GM19239 (cell line): Measurements from ENCODE around the gene NME5.

Source experiments
- DNase-seq: peaks from one replicate; pipeline ENCODE4 v3.0.0; 2011; ENCODE audit warnings: low spot score; ENCODE audit not compliant: insufficient read length
- FAIRE-seq: peaks from 2 replicates; lab custom pipeline; 2011; peaks lifted over from hg19 to GRCh38; lab: Jason Lieb, UNC

NME5 gene

GRCh38 chr5:138141734-138142133 lies 2.5 kb upstream of the NME5 start:
- no peak for FAIRE-seq
- no peak for DNase-seq

DNA sequence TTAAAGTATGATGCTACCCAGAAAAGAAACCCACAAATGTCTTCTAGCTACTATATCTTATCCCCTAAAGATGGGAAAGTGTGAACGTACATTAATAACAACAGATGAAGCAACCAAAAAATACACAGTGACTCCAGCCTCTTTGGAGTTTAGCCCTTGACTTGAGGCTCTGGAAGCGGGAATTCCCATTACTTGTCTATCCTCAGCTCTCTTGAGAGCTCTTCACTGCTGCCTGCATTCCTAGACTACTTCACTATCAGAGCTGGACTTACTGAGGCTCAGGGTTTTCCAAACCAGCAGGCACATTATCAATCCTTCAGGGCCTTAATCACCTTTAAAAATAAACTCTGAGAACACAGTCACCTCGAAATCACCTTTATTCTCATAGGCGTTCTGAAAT lies 1.0 kb upstream of the NME5 start:
- DNase-seq (no peak), FAIRE-seq (no peak)

- no peak for FAIRE-seq
- DNase-seq = no peak
Observed at GRCh38 chr5:138139781-138140090, 508 bp upstream of the NME5 start.

DNA sequence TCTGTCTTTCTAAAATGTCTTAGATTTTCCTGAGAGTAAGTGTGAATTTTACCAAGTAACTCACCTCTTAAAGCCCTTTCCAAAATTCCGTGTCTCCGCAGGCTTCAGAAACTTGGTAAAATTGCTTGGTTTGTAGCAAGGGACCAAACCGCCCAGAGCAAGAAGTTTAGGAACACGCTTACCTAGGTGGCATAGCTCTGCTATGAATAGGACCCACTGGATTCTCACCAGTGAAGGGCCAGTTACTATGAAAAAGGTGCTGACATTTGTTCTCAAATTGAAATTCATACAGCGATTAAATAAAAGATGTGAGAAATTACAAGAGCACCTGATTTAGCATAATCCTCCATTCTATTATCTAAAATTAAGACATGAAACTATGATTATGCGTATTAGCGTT lies 6.7 kb downstream of the NME5 start:
- DNase-seq (no peak), FAIRE-seq (no peak)

DNA sequence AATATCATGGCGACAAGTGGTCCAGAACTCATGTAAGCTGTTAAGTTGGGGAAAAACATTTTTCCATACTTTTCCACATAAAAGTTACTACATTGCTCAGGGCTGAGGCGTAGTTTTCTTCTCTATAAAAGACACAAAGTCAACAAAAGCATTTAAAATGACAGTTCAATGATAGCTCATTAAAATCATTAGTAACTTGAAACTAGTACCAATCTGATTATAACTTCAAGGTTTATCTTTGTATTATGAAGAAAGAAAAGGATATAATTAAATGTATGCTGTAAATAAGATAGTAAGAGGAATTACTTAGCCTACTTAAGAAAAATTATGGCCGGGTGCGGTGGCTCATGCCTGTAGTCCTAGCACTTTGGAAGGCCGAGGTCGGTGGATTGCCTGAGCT lies 9.9 kb downstream of the NME5 start:
- FAIRE-seq (no peak), DNase-seq (no peak)

DNA sequence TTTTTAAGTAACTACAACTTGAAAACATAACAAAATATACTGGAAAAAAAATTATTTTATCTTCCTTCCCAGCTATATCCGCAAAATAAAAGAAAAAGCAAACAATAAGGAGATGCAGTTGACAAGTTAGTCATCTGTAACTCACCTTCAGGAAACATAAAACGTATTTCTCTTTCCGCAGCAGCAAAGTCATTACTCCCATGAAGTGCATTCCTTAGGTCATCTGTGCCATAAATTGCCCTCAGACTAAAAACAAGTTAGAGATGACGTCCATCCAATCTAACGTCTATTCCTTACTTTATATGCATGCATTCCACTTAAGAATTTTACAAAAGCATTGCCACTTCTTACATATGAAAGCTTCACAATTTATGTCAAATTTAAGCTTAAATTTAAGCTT lies 10.9 kb downstream of the NME5 start:
- FAIRE-seq (no peak), DNase-seq (no peak)

- FAIRE-seq = no peak
Observed at GRCh38 chr5:138115254-138115653, 24.0 kb downstream of the NME5 start.

GRCh38 chr5:138111937-138112336 lies 27.3 kb downstream of the NME5 start:
- DNase-seq (no peak), FAIRE-seq (no peak)

More at GRCh38 chr5:138115254-138115653, 24.0 kb downstream of the NME5 start:
- DNase-seq = no peak

DNA sequence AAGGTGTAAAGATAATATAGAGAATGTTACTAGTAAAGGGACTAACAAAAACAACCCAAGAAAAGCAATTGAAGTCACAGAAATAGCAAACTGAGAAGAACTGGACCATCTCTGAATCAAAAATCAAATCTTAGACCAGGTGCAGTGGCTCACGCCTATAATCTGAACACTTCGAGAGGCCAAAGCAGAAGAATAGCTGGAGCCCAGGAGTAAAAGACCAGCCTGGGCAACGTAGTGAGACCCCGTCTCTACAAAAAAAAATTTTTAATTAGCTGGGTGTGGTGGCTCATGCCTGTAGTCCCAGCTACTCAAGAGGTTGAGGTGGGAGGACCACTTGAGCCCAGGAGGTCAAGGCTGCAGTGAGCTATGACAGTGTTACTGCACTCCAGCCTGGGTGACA lies 28.0 kb downstream of the NME5 start:
- FAIRE-seq (no peak), DNase-seq (no peak)

GRCh38 chr5:138110266-138110963 lies 28.8 kb downstream of the NME5 start:
- no peak for FAIRE-seq
- DNase-seq = no peak

DNA sequence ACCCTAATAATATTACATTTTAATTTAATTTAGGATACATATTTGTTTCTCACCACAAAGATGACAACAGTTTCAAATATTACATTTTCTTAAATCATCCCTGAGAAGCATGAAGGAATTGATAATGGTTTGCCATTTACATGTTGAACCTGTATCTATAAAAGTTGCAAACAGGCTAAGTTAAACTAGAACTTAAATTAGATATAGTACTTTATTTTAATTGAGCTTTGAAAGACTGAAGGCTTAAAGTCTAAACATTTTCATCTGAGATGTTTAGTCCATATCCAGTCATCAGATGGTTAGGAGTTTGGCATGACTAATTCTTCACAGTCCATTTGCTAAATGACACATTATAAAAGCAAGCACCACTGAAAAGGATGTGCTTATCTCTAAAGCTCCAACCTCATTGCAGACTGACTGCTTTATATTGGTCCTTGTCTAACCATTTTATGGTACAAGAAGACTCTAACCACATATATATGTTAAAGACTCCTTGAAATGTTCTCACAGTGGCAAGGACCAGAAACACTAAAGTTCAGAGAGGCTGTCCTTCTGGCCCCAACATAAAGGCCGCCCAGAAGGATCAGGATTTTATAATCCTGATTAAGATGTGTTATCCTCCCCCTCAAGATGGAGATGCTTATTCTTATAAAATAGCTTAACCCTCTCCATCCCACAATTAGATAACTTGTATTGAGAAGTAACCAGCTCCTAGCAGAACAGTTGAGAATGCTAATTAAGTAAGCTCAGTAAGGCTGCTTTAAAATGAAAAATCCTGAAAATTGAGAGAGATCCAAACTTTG lies 29.6 kb downstream of the NME5 start:
- FAIRE-seq (no peak), DNase-seq (no peak)

- DNase-seq = no peak
Observed at GRCh38 chr5:138107213-138107612, 32.0 kb downstream of the NME5 start.

GRCh38 chr5:138105709-138106108 lies 33.5 kb downstream of the NME5 start:
- no peak for DNase-seq
- no peak for FAIRE-seq

More at GRCh38 chr5:138107213-138107612, 32.0 kb downstream of the NME5 start:
- FAIRE-seq = no peak

GRCh38 chr5:138103319-138103637 lies 36.0 kb downstream of the NME5 start:
- FAIRE-seq (no peak), DNase-seq (no peak)

GRCh38 chr5:138102454-138103318 lies 36.5 kb downstream of the NME5 start:
- DNase-seq (no peak), FAIRE-seq (no peak)

- no peak for DNase-seq
- FAIRE-seq = no peak
Observed at GRCh38 chr5:138096997-138097828, 42.0 kb downstream of the NME5 start.

DNA sequence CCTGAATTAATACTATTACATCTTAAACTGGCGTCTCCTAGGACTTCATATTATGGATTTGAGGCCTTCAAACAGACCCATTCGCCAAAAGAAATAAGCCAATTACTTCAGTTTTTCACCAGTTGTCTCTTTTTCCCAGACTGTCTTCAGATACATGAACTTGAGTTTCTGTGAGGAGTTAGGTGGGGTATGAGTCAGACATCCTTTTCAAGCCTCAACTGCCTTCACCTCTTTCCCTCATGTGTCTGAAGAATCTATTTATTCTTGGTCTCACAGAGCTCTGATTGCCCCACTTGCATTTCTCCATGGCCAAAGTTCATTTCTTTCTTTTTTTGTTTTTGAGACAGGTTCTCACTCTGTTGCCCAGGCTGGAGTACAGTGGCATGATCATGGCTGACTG lies 42.9 kb downstream of the NME5 start:
- FAIRE-seq (no peak), DNase-seq (no peak)

- FAIRE-seq (no peak), DNase-seq (no peak)
Observed at GRCh38 chr5:138095100-138095907, 43.9 kb downstream of the NME5 start.

- DNase-seq = no peak
- FAIRE-seq = no peak
Observed at GRCh38 chr5:138093036-138093435, 46.2 kb downstream of the NME5 start.
